IMR-90 (cell line): ENCODE measurements around the gene TPP2. TPM values are rescaled to one million over a fixed set of nuclear protein-coding genes. Genes with fewer than 3 reads are reported as not detected.

Experiments
- ATAC-seq: fragments of 200-7000 bp; cut with Tn5 transposase; 2 replicates; pipeline ENCODE4 v1.9.1; 2020; ENCODE audit warnings: low read depth, mild to moderate bottlenecking, moderate library complexity
- BruUV-seq: library from RNA; stranded (reverse); fragments of 400-500 nt; replicated peaks from 2 replicates; lab custom pipeline; 2021; lab: Mats Ljungman, UMichigan
- CTCF ChIA-PET: fragments of 300-600 bp; formaldehyde crosslinking; extraction: SDS; loops from one replicate; lab custom pipeline; 2021; ENCODE audit warnings: antibody characterized with exemption; lab: Yijun Ruan, JAX
- POLR2A ChIA-PET: fragments of 300-600 bp; sonication (Branson Sonifier 250); formaldehyde crosslinking; loops from one replicate; lab custom pipeline; 2022; ENCODE audit warnings: antibody characterized with exemption; ENCODE audit not compliant: unreplicated experiment; lab: Charles Lee
- DNase-seq: peaks from one replicate; pipeline ENCODE4 v3.0.0; 2013
- H2AFZ ChIP-seq: replicated peaks from 2 replicates; pipeline ENCODE3; 2013; ENCODE audit warnings: low read length, mild to moderate bottlenecking; ENCODE audit not compliant: poor library complexity
- H2AK5ac ChIP-seq: 2 replicates; pipeline ENCODE4 v1.6.1; 2013; ENCODE audit warnings: low read depth, low read length, inconsistent platforms
- H2AK9ac ChIP-seq: replicated peaks from 2 replicates; pipeline ENCODE3; 2013; ENCODE audit warnings: mild to moderate bottlenecking, low read depth, low read length, moderate library complexity; ENCODE audit not compliant: poor library complexity
- H2BK120ac ChIP-seq: 2 replicates; pipeline ENCODE4 v1.6.1; 2013; ENCODE audit warnings: low read depth, low read length, inconsistent platforms
- H2BK15ac ChIP-seq: 3 replicates; pipeline ENCODE4 v1.6.1; 2013; ENCODE audit warnings: low read depth, low read length, inconsistent platforms
- H2BK20ac ChIP-seq: 2 replicates; pipeline ENCODE4 v1.6.1; 2013; ENCODE audit warnings: low read depth, mild to moderate bottlenecking, inconsistent platforms, low read length, moderate library complexity
- H2BK5ac ChIP-seq: 2 replicates; pipeline ENCODE4 v1.6.1; 2013; ENCODE audit warnings: mild to moderate bottlenecking, low read depth, low read length, inconsistent platforms; ENCODE audit not compliant: poor library complexity, severe bottlenecking
- H3K14ac ChIP-seq: replicated peaks from 2 replicates; pipeline ENCODE4 v1.6.1; 2013; ENCODE audit warnings: low read depth, low read length, inconsistent platforms
- H3K18ac ChIP-seq: 2 replicates; pipeline ENCODE4 v1.6.1; 2013; ENCODE audit warnings: low read depth, low read length, control low read depth
- H3K23ac ChIP-seq: 2 replicates; pipeline ENCODE4 v1.6.1; 2013; ENCODE audit warnings: low read depth, low read length, inconsistent platforms
- H3K27ac ChIP-seq: 2 replicates; pipeline ENCODE4 v1.5.1; 2013; ENCODE audit warnings: mild to moderate bottlenecking, control low read depth, low read length; ENCODE audit not compliant: insufficient read depth
- H3K27me3 ChIP-seq: 2 replicates; pipeline ENCODE4 v1.6.1; 2013; ENCODE audit warnings: low read length; ENCODE audit not compliant: control insufficient read depth, insufficient read depth
- H3K36me3 ChIP-seq: 2 replicates; pipeline ENCODE4 v1.6.1; 2013; ENCODE audit warnings: low read length, mixed read lengths; ENCODE audit not compliant: control insufficient read depth, insufficient read depth
- H3K4ac ChIP-seq: 2 replicates; pipeline ENCODE4 v1.6.1; 2013; ENCODE audit warnings: low read depth, low read length, inconsistent platforms
- H3K4me1 ChIP-seq: 2 replicates; pipeline ENCODE4 v1.6.1; 2013; ENCODE audit warnings: low read length, mixed read lengths; ENCODE audit not compliant: control insufficient read depth, insufficient read depth
- H3K4me2 ChIP-seq: 2 replicates; pipeline ENCODE4 v1.6.1; 2013; ENCODE audit warnings: low read depth, mild to moderate bottlenecking, control low read depth, low read length, moderate library complexity
- H3K4me3 ChIP-seq: 2 replicates; pipeline ENCODE4 v1.5.1; 2013; ENCODE audit warnings: low read depth, mild to moderate bottlenecking, control low read depth, low read length, moderate library complexity; ENCODE audit not compliant: insufficient read depth
- H3K56ac ChIP-seq: 2 replicates; pipeline ENCODE4 v1.6.1; 2013; ENCODE audit warnings: low read length, inconsistent platforms; ENCODE audit not compliant: insufficient read depth; ENCODE audit errors: extremely low read depth
- H3K79me1 ChIP-seq, 2 experiments: 2 replicates each; pipeline ENCODE4 v1.6.1; 2013; ENCODE audit warnings: low read length in 2 of 2, inconsistent platforms in 1 of 2, low read depth in 1 of 2
- H3K9ac ChIP-seq: 2 replicates; pipeline ENCODE4 v1.6.1; 2013; ENCODE audit warnings: low read depth, low read length, control low read depth
- H3K9me1 ChIP-seq: 2 replicates; pipeline ENCODE4 v1.6.1; 2013; ENCODE audit warnings: low read length, inconsistent platforms; ENCODE audit not compliant: insufficient read depth
- H3K9me3 ChIP-seq: 2 replicates; pipeline ENCODE4 v1.6.1; 2013; ENCODE audit warnings: low read length; ENCODE audit not compliant: control insufficient read depth, insufficient read depth
- H4K20me1 ChIP-seq: 2 replicates; pipeline ENCODE4 v1.6.1; 2013; ENCODE audit warnings: low read length, inconsistent platforms; ENCODE audit not compliant: insufficient read depth
- H4K5ac ChIP-seq: 2 replicates; pipeline ENCODE4 v1.6.1; 2013; ENCODE audit warnings: mild to moderate bottlenecking, low read depth, low read length, control low read depth
- H4K8ac ChIP-seq, 2 experiments: 2 replicates each; pipeline ENCODE4 v1.6.1; 2013; ENCODE audit warnings: low read depth in 2 of 2, low read length in 2 of 2, control low read depth in 1 of 2, inconsistent platforms in 1 of 2
- H4K91ac ChIP-seq: 2 replicates; pipeline ENCODE4 v1.6.1; 2013; ENCODE audit warnings: low read depth, low read length, inconsistent platforms; ENCODE audit not compliant: insufficient read depth
- BHLHE40 ChIP-seq: fragments of 150-350 bp; IDR thresholded peaks from 2 replicates; pipeline ENCODE4 v1.6.1; 2016; ENCODE audit warnings: mild to moderate bottlenecking, low read depth, low read length
- CEBPB ChIP-seq: IDR thresholded peaks from 2 replicates; pipeline ENCODE4 v1.6.1; 2012; ENCODE audit warnings: low read depth, low read length, improper control_type of control experiment
- CHD1 ChIP-seq: IDR thresholded peaks from 2 replicates; pipeline ENCODE4 v1.6.1; 2012; ENCODE audit warnings: low read depth, low read length, improper control_type of control experiment
- FOS ChIP-seq: fragments of 150-350 bp; IDR thresholded peaks from 2 replicates; pipeline ENCODE4 v1.6.1; 2016; ENCODE audit warnings: low read depth, low read length
- MAZ ChIP-seq: IDR thresholded peaks from 2 replicates; pipeline ENCODE4 v1.6.1; 2012; ENCODE audit warnings: low read depth, mild to moderate bottlenecking, low read length, improper control_type of control experiment, moderate library complexity, borderline replicate concordance
- MXI1 ChIP-seq: IDR thresholded peaks from 2 replicates; pipeline ENCODE4 v1.6.1; 2012; ENCODE audit warnings: low read depth, mild to moderate bottlenecking, low read length, moderate library complexity, borderline replicate concordance
- NFE2L2 ChIP-seq: fragments of 150-350 bp; IDR thresholded peaks from 2 replicates; pipeline ENCODE4 v1.6.1; 2016; ENCODE audit warnings: low read depth, mild to moderate bottlenecking, low read length
- POLR2A ChIP-seq: IDR thresholded peaks from 2 replicates; pipeline ENCODE4 v1.6.1; 2012; ENCODE audit warnings: mild to moderate bottlenecking, low read depth, low read length
- RAD21 ChIP-seq: IDR thresholded peaks from 2 replicates; pipeline ENCODE4 v1.6.1; 2012; ENCODE audit warnings: low read length, improper control_type of control experiment
- RCOR1 ChIP-seq: IDR thresholded peaks from 2 replicates; pipeline ENCODE4 v1.6.1; 2012; ENCODE audit warnings: mild to moderate bottlenecking, low read length, improper control_type of control experiment; ENCODE audit not compliant: insufficient replicate concordance
- RFX5 ChIP-seq: IDR thresholded peaks from 2 replicates; pipeline ENCODE4 v1.8.0; 2012; ENCODE audit warnings: low read depth, mild to moderate bottlenecking, low read length, moderate library complexity
- SMC3 ChIP-seq: fragments of 150-350 bp; IDR thresholded peaks from 2 replicates; pipeline ENCODE4 v1.6.1; 2016; ENCODE audit warnings: low read depth, mild to moderate bottlenecking, antibody characterized with exemption, low read length, moderate library complexity
- WGBS, 2 experiments: methylation state at CpG; one replicate each; pipeline versions ENCODE4 v1.1.5 to v1.1.7; 2013; ENCODE audit warnings: missing lambda C conversion rate in 2 of 2; ENCODE audit not compliant: insufficient read length in 1 of 2; ENCODE audit errors: extremely low coverage in 2 of 2; 5-methylcytosine and 5-hydroxymethylcytosine counted together
- dilution Hi-C: fragments of 300-500 bp; cut with HindIII; formaldehyde crosslinking; loops from one replicate; pipeline ENCODE4 v1.14.3; 2018; ENCODE audit warnings: low sequenced_read_pairs; ENCODE audit not compliant: unreplicated experiment
- in situ Hi-C: fragments of 300-500 bp; cut with MboI; formaldehyde crosslinking; loops from 3 replicates; pipeline ENCODE4 v1.14.3; 2019; ENCODE audit warnings: low sequenced_read_pairs, inconsistent platforms, mixed read lengths
- intact Hi-C: fragments of 100-400 bp; cut with micrococcal nuclease; formaldehyde crosslinking; loops from 2 replicates; pipeline ENCODE4 v1.10.0; 2022
- polyA plus RNA-seq, 3 experiments: library from polyadenylated mRNA; depleted of rRNA; stranded (reverse); fragments of >200 nt; gene quantifications; 2 replicates each; pipeline ENCODE4 v1.2.3, GENCODE V29; 2012; ENCODE audit warnings: low replicate concordance in 1 of 3
- total RNA-seq: library from RNA; depleted of rRNA; stranded (reverse); fragments of >200 nt; gene quantifications from 2 replicates; pipeline ENCODE4 v1.2.3, GENCODE V29; 2012
- TF ChIP-seq, protein P1 (sequence below): conservative IDR thresholded peaks from 2 replicates; pipeline ENCODE4 v1.5.1; 2012; ENCODE audit warnings: mild to moderate bottlenecking, low read depth, low read length, improper control_type of control experiment
- TF ChIP-seq, protein P2 (sequence below): fragments of 150-350 bp; IDR thresholded peaks from 2 replicates; pipeline ENCODE4 v1.6.1; 2016; ENCODE audit warnings: low read depth, mild to moderate bottlenecking, low read length, moderate library complexity, borderline replicate concordance

The TPP2 gene
- total and polyA plus RNA-seq, 2 of the 4 experiments (the other 2 are of a cell fraction): 27.6 to 52.9 TPM

DNA sequence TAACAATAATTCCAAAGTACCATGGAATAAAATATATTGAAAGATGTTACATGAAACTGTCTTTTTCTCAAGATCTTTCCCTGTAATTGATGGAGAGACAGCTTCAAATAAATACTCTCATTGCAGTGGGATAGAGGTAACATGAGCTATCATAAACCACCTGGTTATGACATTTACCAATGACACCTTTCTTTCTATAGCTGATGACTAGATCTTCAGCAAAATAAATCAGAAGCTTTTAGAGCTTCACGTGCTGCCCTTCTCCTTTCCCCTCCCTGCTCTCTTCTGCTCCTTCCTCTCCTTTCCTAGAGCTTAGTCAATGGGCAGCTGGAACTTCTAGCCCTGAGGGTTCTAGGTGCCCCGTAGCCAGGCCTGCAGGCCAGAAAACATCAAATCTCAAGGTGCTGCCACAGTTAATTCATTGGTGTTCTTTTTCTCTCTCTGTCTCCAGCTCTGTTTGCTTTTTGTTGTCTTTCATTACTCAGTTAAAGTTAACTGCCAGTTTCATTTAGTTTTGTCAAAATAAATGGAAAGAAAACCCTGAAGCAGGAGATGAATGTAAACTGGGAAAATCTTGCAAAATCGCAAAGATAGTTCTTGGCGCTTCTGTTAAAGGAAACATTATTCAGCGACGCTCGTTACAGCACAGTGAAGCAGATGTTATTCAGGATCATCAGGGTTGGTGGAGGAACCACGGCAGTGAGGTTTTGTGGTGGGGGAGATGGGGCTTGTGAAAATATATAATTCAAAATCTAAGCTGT, 106.4 kb downstream of the TPP2 start:
- Histone ChIP-seq H4K8ac (no peak overlapping the region), H3K4ac (no peak overlapping the region), H3K18ac (no peak overlapping the region), H4K5ac (no peak overlapping the region), H3K27me3 (peaks cover 18% of the 10 kb centered on the region), H3K9ac (no peak overlapping the region), H3K4me1 (peaks cover 2% of the 10 kb centered on the region; the same call in 1 of the 2 replicates), H2BK120ac (no peak overlapping the region), H3K36me3 (no peaks in the 10 kb centered on the region), H2AFZ (no peak overlapping the region), H2BK15ac (no peak overlapping the region), H2BK20ac (no peak overlapping the region), H3K23ac (no peak overlapping the region), H4K20me1 (no peaks in the 10 kb centered on the region), H3K56ac (no peak overlapping the region), H2AK9ac (no peak overlapping the region), H2BK5ac (no peak overlapping the region), H3K4me3 (no peak overlapping the region), H3K27ac (no peak overlapping the region), H3K9me1 (no peaks in the 10 kb centered on the region), H4K91ac (no peak overlapping the region), H3K79me1 (no peaks in the 10 kb centered on the region), H3K14ac (no peak overlapping the region), H3K4me2 (no peak overlapping the region), H2AK5ac (no peak overlapping the region), H3K9me3 (peaks cover 10% of the 10 kb centered on the region)
- dilution Hi-C loops (no loop called here), intact Hi-C loops (no loop called here), in situ Hi-C loops (no loop called here)
- ChIA-PET CTCF (interaction anchor here (0.7 kb wide), 1 partner anchor 18 kb away, joined by 3 read pairs; no protein-coding TSS in a partner anchor), POLR2A (no interaction called here)
- BruUV-seq: no TSS peak
- TF ChIP-seq MXI1 (no peak), CEBPB (no peak), NFE2L2 (no peak), CHD1 (no peak), FOS (no peak), POLR2A (no peak), SMC3 (no peak), MAZ (no peak), BHLHE40 (no peak), RFX5 (no peak), RCOR1 (no peak), RAD21 (no peak)
- TF ChIP-seq, protein P1, sequence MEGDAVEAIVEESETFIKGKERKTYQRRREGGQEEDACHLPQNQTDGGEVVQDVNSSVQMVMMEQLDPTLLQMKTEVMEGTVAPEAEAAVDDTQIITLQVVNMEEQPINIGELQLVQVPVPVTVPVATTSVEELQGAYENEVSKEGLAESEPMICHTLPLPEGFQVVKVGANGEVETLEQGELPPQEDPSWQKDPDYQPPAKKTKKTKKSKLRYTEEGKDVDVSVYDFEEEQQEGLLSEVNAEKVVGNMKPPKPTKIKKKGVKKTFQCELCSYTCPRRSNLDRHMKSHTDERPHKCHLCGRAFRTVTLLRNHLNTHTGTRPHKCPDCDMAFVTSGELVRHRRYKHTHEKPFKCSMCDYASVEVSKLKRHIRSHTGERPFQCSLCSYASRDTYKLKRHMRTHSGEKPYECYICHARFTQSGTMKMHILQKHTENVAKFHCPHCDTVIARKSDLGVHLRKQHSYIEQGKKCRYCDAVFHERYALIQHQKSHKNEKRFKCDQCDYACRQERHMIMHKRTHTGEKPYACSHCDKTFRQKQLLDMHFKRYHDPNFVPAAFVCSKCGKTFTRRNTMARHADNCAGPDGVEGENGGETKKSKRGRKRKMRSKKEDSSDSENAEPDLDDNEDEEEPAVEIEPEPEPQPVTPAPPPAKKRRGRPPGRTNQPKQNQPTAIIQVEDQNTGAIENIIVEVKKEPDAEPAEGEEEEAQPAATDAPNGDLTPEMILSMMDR: no peak
- TF ChIP-seq, protein P2, sequence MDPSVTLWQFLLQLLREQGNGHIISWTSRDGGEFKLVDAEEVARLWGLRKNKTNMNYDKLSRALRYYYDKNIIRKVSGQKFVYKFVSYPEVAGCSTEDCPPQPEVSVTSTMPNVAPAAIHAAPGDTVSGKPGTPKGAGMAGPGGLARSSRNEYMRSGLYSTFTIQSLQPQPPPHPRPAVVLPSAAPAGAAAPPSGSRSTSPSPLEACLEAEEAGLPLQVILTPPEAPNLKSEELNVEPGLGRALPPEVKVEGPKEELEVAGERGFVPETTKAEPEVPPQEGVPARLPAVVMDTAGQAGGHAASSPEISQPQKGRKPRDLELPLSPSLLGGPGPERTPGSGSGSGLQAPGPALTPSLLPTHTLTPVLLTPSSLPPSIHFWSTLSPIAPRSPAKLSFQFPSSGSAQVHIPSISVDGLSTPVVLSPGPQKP: no peak
- ATAC-seq: peak; percentile 27; the same call in 1 of the 2 replicates
- 79% methylated on average over 6 of the region's 8 CpGs; no CpG with 5 or more reads in 1 of the 2 experiments for WGBS, 2 experiments
- DNase-seq: no peak
